PC-9 (cell line): ENCODE results near the gene PTPRG. TPM values are rescaled to one million over a fixed set of nuclear protein-coding genes. Genes with fewer than 3 reads are reported as not detected.

ENCODE experiments used
- BruUV-seq: library from RNA; stranded (reverse); fragments of 400-500 nt; replicated peaks from 2 replicates; lab custom pipeline; 2021; lab: Mats Ljungman, UMichigan
- CTCF ChIA-PET: fragments of 300-600 bp; sonication (Branson Sonifier 250); formaldehyde crosslinking; loops from one replicate; lab custom pipeline; 2022; ENCODE audit warnings: antibody characterized with exemption; lab: Charles Lee
- POLR2A ChIA-PET: fragments of 300-600 bp; sonication (Branson Sonifier 250); formaldehyde crosslinking; loops from one replicate; lab custom pipeline; 2022; ENCODE audit warnings: antibody characterized with exemption; ENCODE audit not compliant: unreplicated experiment; lab: Charles Lee
- DNase-seq, 2 experiments: peaks; one replicate each; pipeline versions ENCODE4 v3.0.0 to v3.0.0-alpha.2; 2015 to 2022; ENCODE audit warnings: mixed read lengths in 1 of 2
- H2AFZ ChIP-seq: fragments of 200-600 bp; sonication (generic); 2 replicates; pipeline ENCODE4 v1.8.1; 2017; ENCODE audit warnings: antibody characterized with exemption
- H3F3A ChIP-seq: fragments of 200-600 bp; sonication (generic); 2 replicates; pipeline ENCODE4 v1.8.1; 2017; ENCODE audit warnings: antibody characterized with exemption, mild to moderate bottlenecking, low read depth; ENCODE audit not compliant: insufficient read depth
- H3K27ac ChIP-seq: fragments of 200-600 bp; sonication (generic); 2 replicates; pipeline ENCODE4 v1.6.1; 2016; ENCODE audit warnings: mixed run types
- H3K27me3 ChIP-seq: fragments of 200-600 bp; sonication (generic); 2 replicates; pipeline ENCODE4 v1.6.1; 2016; ENCODE audit warnings: low read depth, mixed run types; ENCODE audit not compliant: insufficient read depth
- H3K36me3 ChIP-seq: fragments of 200-600 bp; sonication (generic); 2 replicates; pipeline ENCODE4 v1.6.1; 2016; ENCODE audit warnings: low read depth, mixed run types
- H3K4me1 ChIP-seq: fragments of 200-600 bp; sonication (generic); replicated peaks from 2 replicates; pipeline ENCODE4 v1.6.1; 2016; ENCODE audit warnings: mixed run types; ENCODE audit not compliant: insufficient read depth
- H3K4me2 ChIP-seq: fragments of 200-600 bp; sonication (generic); 2 replicates; pipeline ENCODE4 v1.6.1; 2017; ENCODE audit warnings: mixed run types
- H3K4me3 ChIP-seq: fragments of 200-600 bp; sonication (generic); 2 replicates; pipeline ENCODE4 v1.6.1; 2016; ENCODE audit warnings: mixed run types
- H3K79me2 ChIP-seq: fragments of 200-600 bp; sonication (generic); 2 replicates; pipeline ENCODE4 v1.6.1; 2017; ENCODE audit warnings: low read depth, mixed run types
- H3K9me2 ChIP-seq: fragments of 200-600 bp; sonication (generic); 2 replicates; pipeline ENCODE4 v1.8.1; 2017; ENCODE audit warnings: mild to moderate bottlenecking; ENCODE audit not compliant: insufficient read depth
- H3K9me3 ChIP-seq: fragments of 200-600 bp; sonication (generic); 2 replicates; pipeline ENCODE4 v1.8.1; 2016; ENCODE audit warnings: low read depth; ENCODE audit not compliant: insufficient read depth
- H4K20me1 ChIP-seq: fragments of 200-600 bp; sonication (generic); 2 replicates; pipeline ENCODE4 v1.8.1; 2017; ENCODE audit not compliant: insufficient read depth
- EZH2 ChIP-seq: fragments of 200-600 bp; sonication (generic); IDR thresholded peaks from 2 replicates; pipeline ENCODE4 v1.8.0; 2017; ENCODE audit warnings: antibody characterized with exemption, low read depth
- intact Hi-C: fragments of 100-400 bp; cut with micrococcal nuclease; formaldehyde crosslinking; loops from one replicate; pipeline ENCODE4 v1.10.0; 2022; ENCODE audit not compliant: unreplicated experiment
- total RNA-seq: library from RNA; stranded (reverse); gene quantifications from 2 replicates; pipeline ENCODE4 v1.2.3, GENCODE V29; 2021
- TF ChIP-seq, protein P1 (sequence below): fragments of 200-600 bp; sonication (generic); conservative IDR thresholded peaks from 2 replicates; pipeline ENCODE4 v1.6.1; 2017; ENCODE audit warnings: mixed run types, antibody characterized with exemption, mild to moderate bottlenecking, moderate library complexity

Gene PTPRG
- total RNA-seq, 1 experiment from 2014 or later, result 32.9 TPM

DNA sequence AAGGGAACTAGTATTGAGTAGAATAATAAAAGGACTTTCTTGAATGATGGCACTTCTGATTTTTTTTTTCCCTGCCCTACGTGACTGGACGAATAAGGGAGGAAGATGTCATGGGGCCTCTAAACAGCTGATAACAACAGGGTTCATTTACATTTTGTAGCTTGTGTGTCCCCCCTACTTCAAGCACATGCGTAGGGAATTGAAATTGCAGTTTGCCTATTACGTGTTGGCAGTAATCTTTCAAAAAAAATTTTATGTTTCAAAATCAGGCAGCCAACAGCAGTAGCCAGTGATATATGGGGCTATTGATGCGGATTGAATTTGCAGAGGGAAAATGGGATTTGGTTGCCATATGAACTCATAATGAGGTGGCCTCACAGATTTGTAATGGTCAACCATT, 58.7 kb downstream of the PTPRG start:
- DNase-seq, result no peak
- no peaks in the 10 kb centered on the region for H3K4me1 ChIP-seq
- H3K9me3 ChIP-seq, result no peaks in the 10 kb centered on the region
- H3K9me2 ChIP-seq, result no peaks in the 10 kb centered on the region
- H3K4me2 ChIP-seq, result no peak overlapping the region
- H3F3A ChIP-seq, result no peaks in the 10 kb centered on the region
- no peak overlapping the region for H3K27ac ChIP-seq
- H4K20me1 ChIP-seq, result no peaks in the 10 kb centered on the region
- ChIA-PET POLR2A (no interaction called here), CTCF (no interaction called here)
- intact Hi-C loops, result no loop called here
- H3K4me3 ChIP-seq, result no peak overlapping the region
- H2AFZ ChIP-seq, result no peak overlapping the region
- no peaks in the 10 kb centered on the region for H3K27me3 ChIP-seq
- no TSS peak for BruUV-seq
- no peaks in the 10 kb centered on the region for H3K36me3 ChIP-seq
- no peak for TF ChIP-seq EZH2
- TF ChIP-seq, protein P1, sequence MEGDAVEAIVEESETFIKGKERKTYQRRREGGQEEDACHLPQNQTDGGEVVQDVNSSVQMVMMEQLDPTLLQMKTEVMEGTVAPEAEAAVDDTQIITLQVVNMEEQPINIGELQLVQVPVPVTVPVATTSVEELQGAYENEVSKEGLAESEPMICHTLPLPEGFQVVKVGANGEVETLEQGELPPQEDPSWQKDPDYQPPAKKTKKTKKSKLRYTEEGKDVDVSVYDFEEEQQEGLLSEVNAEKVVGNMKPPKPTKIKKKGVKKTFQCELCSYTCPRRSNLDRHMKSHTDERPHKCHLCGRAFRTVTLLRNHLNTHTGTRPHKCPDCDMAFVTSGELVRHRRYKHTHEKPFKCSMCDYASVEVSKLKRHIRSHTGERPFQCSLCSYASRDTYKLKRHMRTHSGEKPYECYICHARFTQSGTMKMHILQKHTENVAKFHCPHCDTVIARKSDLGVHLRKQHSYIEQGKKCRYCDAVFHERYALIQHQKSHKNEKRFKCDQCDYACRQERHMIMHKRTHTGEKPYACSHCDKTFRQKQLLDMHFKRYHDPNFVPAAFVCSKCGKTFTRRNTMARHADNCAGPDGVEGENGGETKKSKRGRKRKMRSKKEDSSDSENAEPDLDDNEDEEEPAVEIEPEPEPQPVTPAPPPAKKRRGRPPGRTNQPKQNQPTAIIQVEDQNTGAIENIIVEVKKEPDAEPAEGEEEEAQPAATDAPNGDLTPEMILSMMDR, result no peak
- no peaks in the 10 kb centered on the region for H3K79me2 ChIP-seq

DNA sequence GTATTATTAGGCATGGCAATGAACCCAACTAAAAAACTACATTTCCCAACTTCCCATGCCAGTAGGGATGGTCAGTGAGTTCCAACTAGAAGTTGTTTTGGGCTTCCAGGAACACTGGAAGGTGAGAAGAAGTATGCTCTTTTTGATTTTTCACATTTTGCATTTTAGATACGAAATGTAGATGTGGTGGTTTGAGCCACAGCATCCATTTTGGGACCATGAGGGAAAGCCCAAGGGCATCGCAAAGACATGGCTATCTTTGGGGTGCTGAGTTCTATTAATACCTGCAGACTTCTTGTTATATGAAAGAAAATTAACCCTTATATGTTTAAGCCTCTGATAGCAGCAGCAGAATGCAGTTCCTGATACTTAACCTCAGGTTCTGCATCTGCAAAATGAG, 62.9 kb downstream of the PTPRG start:
- Histone ChIP-seq H3K9me3 (no peaks in the 10 kb centered on the region), H3K9me2 (no peaks in the 10 kb centered on the region), H3F3A (no peaks in the 10 kb centered on the region), H3K27me3 (no peaks in the 10 kb centered on the region), H3K4me3 (no peak overlapping the region), H2AFZ (no peak overlapping the region), H3K4me2 (no peak overlapping the region), H3K27ac (no peak overlapping the region), H3K79me2 (no peaks in the 10 kb centered on the region), H3K36me3 (no peaks in the 10 kb centered on the region), H4K20me1 (no peaks in the 10 kb centered on the region), H3K4me1 (peaks cover 24% of the 10 kb centered on the region)
- TF ChIP-seq, protein P1, result no peak
- no peak for TF ChIP-seq EZH2
- no peak for DNase-seq
- POLR2A ChIA-PET, result no interaction called here
- intact Hi-C loops, result no loop called here
- no TSS peak for BruUV-seq
- CTCF ChIA-PET, result no interaction called here

DNA sequence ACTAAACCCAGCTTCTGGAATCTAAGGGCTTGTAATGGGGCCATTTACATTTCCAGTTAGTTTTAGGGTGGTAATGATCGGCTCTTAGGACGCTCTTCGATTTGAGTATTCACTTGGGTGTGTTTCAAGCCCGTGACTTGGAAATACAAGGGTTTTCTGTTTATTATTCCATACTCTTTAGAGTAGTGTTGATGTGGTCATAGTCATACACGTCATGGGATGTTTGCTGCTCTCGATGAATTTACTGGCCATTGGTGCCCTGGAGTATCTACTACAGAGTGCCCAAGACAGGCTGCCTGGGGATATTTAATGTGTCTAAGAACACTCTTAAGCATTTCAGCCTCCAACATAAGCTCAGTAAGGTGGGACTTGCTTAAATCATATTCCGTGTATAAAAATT, 64.1 kb downstream of the PTPRG start:
- POLR2A ChIA-PET, result no interaction called here
- Histone ChIP-seq H4K20me1 (no peaks in the 10 kb centered on the region), H3K9me3 (no peaks in the 10 kb centered on the region), H3K4me1 (peaks cover 33% of the 10 kb centered on the region), H3K9me2 (no peaks in the 10 kb centered on the region), H3K4me3 (no peak overlapping the region), H2AFZ (no peak overlapping the region), H3K27ac (no peak overlapping the region), H3F3A (no peaks in the 10 kb centered on the region), H3K4me2 (no peak overlapping the region), H3K27me3 (no peaks in the 10 kb centered on the region), H3K79me2 (no peaks in the 10 kb centered on the region), H3K36me3 (no peaks in the 10 kb centered on the region)
- no peak for DNase-seq
- TF ChIP-seq EZH2, result no peak
- TF ChIP-seq, protein P1, result no peak
- CTCF ChIA-PET, result no interaction called here
- BruUV-seq, result no TSS peak
- intact Hi-C loops, result no loop called here
